ENCODE results near the gene KAT2B.

Gene KAT2B

DNA sequence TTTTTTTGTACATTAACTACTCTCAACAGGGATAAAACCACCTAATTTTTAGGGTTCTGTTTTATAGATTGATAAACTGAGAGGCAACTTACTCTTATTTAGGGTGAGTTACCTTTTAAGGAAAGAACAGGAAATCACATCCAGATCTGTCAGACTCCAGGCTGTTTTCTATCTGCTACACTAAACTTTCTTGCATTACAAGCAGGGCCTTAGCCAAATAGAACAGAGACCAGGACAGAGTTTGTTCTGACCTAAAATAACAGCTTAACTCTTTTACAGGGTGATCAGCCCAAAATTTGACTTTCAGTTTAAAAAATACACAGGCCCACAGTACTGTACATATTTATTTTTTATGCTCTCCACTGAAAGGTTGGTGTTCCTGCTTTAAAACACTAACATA is 107.1 kb downstream of the KAT2B start:
- no peak for DNase-seq (ENCODE audit: low spot score)

- DNase-seq (ENCODE audit: low spot score) = no peak
Measured at GRCh38 chr3:20148466-20148865, 108.2 kb downstream of the KAT2B start.

GRCh38 chr3:20154078-20154477 is 113.8 kb downstream of the KAT2B start:
- DNase-seq (ENCODE audit: low spot score) = no peak

- no peak for DNase-seq (ENCODE audit: low spot score)
Measured at GRCh38 chr3:20154928-20155327, 114.7 kb downstream of the KAT2B start.

DNA sequence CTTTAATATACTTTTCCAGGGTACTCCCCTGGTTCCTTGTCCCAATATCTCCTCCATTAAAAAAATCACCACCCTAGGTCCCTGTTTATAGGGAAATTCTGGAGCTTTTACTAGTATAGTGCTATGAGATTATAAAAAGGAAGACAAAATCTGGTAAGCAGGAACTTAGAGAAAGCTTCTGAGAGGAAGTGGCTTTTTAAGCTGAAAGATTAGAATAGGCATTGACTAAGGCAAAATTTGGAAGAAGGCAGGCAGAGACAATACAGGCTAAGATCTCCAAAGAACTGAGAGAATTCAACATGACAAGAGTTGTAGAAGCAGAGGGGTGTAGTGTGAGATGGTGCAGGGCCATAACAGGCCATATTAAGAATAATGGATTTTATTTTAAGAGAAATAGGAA is 120.0 kb downstream of the KAT2B start:
- DNase-seq (ENCODE audit: low spot score) = no peak

- no peak for DNase-seq (ENCODE audit: low spot score)
Measured at GRCh38 chr3:20161714-20162113, 121.5 kb downstream of the KAT2B start.

- DNase-seq (ENCODE audit: low spot score) = no peak
Measured at GRCh38 chr3:20173844-20174410, 133.7 kb downstream of the KAT2B start.

DNA sequence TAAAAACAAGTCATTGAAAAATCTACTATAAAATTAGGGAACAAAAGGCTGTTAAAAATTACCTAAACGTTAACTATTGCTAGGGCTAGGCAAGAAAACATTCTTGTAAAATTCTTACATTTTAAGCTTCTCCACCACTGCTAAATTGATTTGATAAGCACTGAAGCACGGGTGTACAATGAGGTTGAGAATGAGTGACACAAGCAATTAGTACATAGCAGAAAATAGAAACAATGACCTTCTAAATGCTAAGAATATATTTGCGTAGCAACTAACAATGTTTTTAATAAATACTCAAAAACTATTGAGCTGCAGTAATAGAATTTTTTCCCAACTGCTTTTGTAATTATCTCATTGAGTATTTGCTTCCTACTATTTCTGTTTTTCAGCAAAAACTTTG is 141.0 kb downstream of the KAT2B start:
- DNase-seq (ENCODE audit: low spot score) = no peak

- no peak for DNase-seq (ENCODE audit: low spot score)
Measured at GRCh38 chr3:20182206-20182605, 142.0 kb downstream of the KAT2B start.

DNA sequence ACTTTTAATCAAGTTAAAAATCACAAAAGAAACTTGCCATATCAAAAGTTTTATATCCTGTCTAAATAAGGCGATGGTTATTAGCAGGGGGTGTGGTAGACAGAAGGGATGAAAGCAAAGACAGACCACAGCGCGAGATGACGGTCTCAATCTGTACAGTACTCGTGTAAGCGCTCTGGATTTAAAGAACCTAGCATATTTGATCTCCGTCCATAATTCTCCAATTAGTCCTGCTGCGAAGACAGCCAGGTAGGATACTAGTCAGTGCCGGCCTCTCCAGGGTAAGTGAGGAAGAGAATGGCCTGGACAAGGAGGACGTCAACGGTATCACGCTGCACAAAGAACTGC is 145.1 kb downstream of the KAT2B start:
- DNase-seq (ENCODE audit: low spot score) = peak; percentile 16

DNA sequence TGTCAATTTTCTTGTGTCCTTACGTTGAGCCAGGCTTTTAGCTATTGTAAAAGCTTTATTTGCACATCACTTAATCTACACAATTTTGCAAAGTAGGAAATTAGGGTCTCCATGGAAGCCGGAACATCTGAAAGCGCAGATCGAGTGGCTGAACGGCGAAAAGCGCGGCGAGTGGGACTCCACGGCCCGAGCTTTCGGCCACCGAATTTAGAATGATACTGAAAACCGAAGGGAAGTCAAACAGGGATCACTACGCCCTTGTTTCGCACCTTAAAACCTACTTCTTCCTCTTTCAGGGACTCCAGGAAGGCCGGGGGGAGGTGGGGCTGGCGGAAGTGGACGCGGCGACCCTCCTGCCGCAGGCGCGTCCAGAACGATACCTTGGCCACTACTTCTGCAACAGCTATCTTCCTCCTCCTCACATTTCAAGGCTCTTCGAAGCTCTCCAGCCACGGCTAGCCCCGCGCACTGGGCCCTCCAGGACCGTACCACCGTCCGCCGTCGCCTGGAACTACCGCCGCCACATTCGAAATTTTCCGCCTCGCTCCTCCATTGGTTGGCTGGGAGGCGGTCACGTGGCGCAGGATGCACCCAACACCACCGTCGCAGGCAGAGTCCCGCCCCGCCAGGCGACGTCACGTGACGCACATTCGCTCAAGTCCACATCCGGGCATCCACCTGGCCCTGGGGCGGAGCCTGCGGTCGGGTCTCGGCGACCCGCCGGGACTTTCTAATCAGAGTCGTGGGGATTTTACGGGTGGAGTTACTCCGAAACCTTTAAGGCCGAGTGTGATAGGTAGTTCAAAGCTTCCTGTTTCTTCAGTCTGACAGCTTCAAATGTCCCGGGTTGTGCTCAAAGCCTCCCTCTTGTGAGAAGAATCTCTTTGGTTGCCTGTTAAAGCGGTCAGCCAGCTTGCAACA is 145.7 kb downstream of the KAT2B start, which contains the start of gene SGO1:
Gene SGO1, minus strand, starts transcription at position 528 of the 921 bp plus-strand sequence. CDS start 2,179 bp downstream, outside the sequence.
- peak; percentile 99 for DNase-seq (ENCODE audit: low spot score)

DNA sequence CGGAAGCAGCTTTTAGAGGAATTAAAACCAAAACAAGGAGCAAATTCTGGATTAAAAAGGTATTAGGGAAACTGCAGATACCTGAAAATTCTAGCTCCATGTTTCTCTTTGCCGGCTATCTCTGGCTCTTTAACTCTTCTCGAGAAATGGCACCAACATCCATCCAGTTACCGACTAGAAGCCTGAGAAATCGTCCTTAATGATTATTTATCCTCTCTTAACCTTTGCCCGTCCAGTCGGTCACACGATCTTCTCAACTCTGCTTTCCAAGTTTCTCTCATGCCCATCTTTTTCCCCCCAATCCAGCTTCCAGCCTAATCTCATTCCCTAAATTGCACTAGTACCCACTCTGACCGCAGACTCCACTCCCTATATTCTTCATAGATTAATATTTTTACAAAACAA is 146.4 kb downstream of the KAT2B start:
- DNase-seq (ENCODE audit: low spot score) = peak; percentile 20

DNA sequence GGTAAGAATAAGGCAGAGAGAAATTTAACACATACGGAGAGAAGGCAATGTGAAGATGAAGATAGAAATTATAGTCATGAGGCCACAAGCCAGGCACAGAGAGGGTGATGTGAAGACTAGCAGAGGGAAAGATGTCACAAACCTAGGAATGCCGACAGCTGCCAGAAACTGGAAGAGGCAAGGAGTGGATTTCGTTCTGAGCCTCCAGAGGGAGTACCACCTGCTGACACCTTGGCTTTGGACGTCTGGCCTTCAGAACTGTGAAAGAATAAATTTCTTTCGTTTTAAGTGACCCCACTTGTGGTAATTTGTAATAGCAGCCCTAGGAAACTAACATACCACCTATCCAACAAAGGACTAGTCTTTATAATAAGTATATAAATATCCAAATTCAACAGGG is 150.7 kb downstream of the KAT2B start:
- DNase-seq (ENCODE audit: low spot score) = no peak

- DNase-seq (ENCODE audit: low spot score) = no peak
Measured at GRCh38 chr3:20194793-20195460, 154.7 kb downstream of the KAT2B start.

DNA sequence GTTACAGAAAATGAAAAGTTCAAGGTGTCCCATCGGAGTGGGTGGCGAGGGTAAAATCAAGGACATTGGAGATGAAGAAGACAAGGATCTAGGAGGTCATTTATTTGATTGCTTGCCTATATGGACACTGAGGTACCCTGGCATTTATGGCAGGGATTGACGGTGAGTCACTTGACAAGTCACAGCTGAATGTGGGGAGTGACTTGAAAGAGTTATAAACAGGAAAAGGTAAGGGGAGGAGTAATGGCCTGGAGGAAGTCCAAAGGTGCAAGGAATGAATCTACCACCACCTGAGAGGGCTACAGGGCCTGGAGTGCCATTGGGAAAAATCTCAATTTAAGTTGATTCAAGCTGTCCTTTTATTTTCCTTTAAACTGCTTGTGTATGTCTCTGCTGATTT is 157.5 kb downstream of the KAT2B start:
- no peak for DNase-seq (ENCODE audit: low spot score)

DNA sequence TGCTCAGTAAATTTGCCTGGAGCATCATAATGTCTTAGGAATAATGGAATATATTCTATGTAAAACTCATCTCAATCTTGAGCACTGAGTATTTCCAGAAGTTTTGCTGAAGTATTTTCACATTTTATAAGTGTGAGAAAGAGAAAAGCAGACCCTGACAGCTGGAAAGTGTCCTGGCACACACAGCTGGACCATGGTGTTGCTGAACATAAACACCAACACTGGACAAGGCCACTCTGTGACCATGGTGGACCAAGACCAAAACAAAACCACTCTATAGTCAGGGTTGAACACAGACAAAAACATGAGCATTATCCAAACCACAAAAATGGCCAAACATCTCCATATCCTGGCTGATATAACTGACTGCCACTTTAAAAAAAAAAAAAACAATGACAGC is 160.9 kb downstream of the KAT2B start:
- DNase-seq (ENCODE audit: low spot score) = no peak
